Suprapubic skin (tissue), 4 donors: ENCODE data around the gene PARD6B.

Source experiments
- EP300 ChIP-seq: sonication (generic); formaldehyde crosslinking; IDR thresholded peaks from one replicate; pipeline ENCODE4 v1.6.1; 2017; ENCODE audit warnings: antibody characterized with exemption
- POLR2A ChIP-seq, 2 donors: fragments of 450-650 bp; IDR thresholded peaks; one replicate each; pipeline ENCODE4 v1.6.1; 2017; ENCODE audit warnings: antibody characterized with exemption in 2 of 2, mild to moderate bottlenecking in 2 of 2, moderate library complexity in 2 of 2
- POLR2AphosphoS5 ChIP-seq, 3 donors: sonication (generic); formaldehyde crosslinking; IDR thresholded peaks; one replicate each; pipeline ENCODE4 v1.6.1; 2017; ENCODE audit warnings: antibody characterized with exemption in 3 of 3
- TF ChIP-seq, protein P1 (sequence below), 2 donors: fragments of 200-600 bp in 1 of 2; fragments of 450-650 bp in 1 of 2; sonication (generic) in 1 of 2; IDR thresholded peaks; one replicate each; pipeline ENCODE4 v1.5.1; 2016 to 2019; ENCODE audit warnings: antibody characterized with exemption in 2 of 2, mild to moderate bottlenecking in 1 of 2, moderate library complexity in 1 of 2

DNA sequence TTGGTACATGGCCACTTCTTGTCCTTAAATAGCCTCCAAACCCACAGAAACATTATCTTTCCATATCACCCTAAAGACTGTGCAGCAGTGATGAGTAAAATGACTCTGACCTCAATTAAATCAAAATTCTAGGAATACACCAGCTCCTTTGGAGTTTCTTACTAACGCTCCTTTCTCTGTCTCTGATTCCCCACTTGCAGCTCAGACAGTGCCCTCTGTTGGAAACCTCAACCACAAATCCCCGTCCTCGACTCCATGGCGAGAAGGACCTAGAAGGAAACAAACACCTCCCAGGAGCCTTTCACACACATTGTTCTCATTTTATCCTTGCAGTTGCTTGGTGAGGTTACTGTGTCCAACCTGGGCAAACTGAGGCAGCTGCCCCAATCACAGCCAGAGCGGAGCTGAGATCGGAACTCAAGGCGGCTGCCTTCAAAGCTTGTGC lies 17.7 kb upstream of the PARD6B start:
- TF ChIP-seq, protein P1, sequence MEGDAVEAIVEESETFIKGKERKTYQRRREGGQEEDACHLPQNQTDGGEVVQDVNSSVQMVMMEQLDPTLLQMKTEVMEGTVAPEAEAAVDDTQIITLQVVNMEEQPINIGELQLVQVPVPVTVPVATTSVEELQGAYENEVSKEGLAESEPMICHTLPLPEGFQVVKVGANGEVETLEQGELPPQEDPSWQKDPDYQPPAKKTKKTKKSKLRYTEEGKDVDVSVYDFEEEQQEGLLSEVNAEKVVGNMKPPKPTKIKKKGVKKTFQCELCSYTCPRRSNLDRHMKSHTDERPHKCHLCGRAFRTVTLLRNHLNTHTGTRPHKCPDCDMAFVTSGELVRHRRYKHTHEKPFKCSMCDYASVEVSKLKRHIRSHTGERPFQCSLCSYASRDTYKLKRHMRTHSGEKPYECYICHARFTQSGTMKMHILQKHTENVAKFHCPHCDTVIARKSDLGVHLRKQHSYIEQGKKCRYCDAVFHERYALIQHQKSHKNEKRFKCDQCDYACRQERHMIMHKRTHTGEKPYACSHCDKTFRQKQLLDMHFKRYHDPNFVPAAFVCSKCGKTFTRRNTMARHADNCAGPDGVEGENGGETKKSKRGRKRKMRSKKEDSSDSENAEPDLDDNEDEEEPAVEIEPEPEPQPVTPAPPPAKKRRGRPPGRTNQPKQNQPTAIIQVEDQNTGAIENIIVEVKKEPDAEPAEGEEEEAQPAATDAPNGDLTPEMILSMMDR (IDR thresholded peaks at IDR 0.05), result peak in 1 of 2 donors; percentile 16
- no peak for TF ChIP-seq POLR2A (IDR thresholded peaks at IDR 0.05)
- no peak for TF ChIP-seq POLR2AphosphoS5 (IDR thresholded peaks at IDR 0.05)
- no peak for TF ChIP-seq EP300
